ENCODE measurements around the gene RAB11FIP5.

DNA sequence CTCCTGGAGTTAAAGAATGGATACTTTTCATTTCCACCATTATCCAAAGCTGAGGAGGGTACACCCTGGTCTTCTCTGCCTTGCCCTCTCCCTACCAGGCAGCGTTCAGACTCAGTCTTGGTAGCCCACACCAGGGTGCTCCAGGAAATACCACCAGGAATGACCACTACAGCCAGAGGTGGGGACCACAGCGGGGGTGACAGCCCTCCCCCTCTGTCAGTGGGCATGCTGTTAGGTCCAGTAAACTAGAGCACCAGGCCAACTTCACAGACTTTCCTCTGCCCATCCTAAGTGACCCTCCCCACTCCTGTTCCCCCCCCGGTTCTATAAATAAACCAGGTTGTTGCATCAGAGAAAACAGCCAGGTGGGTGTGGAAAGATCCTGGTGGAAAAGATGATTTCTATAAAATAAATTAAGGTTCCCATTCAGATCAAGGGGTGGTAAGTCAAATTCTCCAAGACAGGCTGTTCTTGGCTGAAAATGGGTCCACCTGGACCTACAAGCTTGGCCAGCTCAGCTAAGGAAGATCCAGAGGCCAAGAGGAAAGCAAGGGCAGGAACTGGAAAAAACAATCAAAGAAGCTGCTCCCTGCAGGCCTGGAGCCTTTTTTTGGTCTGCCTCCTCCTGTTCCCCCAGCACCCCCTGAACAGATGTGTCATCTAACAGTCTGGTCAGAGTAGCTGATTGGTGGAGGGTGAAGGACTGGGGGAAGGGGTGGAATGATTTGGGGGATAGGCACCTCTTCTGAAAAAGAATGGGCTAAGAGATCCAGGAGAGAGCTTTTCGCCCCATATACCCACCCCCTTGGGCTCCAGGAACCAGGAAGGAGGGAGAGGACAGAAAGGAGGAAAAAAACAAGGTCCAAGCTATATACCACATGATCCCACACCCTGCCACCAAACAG, 2.3 kb downstream of the RAB11FIP5 start:
- TF ChIP-seq CTCF (IDR thresholded peaks at IDR 0.05; ENCODE audit: low read length) (no peak), EZH2 (IDR thresholded peaks at IDR 0.05; ENCODE audit: borderline replicate concordance, low read length) (no peak)
